ENCODE results near the gene SKOR1.

SKOR1 gene

DNA sequence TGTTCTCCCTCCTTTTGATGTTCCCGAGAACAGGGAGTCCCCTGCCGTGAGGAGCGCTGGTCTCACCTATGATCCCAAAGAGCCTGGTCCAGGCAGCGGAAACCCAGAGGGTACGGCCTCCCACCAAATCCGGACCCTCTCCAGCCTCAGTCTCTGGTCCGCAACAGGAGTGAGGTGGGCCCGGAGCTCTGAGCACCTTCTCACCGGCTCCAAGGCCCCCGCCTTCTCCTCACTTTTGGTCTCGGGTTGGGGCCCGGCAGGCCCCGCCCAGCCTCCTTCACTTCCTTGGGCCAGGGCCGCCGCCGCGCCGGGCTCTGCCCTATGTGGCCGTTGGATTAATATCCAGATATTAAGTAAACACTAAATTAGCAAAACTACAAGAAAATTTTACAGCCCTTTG lies 5.7 kb upstream of the SKOR1 start:
- DNase-seq, result no peak

DNA sequence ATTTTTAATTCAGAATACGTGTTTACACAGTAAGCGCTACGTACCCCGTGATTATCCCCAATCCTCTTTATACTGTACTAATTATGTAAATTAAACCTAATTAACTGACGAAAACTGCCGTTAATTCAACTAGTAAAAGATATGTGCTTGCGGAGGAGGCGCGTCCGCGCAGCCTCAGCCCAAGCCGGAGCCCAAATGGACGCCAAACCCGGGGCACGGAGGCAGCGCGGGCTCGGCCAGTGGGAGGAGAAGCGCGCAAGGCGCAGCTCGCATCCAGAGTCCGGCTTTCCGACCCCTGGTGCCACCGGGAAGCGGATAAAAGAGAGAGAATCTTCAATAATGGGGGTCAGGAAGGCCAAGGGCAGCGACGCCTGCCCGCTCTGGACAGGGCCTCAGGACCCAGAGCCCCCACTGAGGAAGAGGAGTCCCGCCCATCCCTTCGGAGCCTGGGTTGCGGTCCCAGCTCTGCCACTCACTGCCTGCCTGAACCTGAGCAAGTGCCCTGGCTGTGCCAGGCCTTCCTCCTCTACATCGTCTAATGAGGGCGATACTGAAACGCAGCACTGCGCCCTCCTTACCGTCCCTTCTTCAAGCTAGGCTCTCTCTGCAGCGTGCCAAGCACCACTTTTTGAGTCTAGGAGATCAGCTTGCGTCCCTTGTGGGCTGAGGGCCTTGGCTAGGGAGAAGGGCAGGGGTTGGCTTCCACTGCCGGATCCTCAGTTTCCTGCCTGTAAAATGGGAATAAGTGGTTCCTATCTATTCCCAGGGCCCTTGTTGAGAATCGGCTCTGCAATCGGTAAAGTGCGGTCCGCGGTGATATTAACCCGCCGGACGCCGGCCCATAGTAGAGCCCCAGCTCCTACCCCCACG lies 5.0 kb upstream of the SKOR1 start:
- no peak for DNase-seq

DNA sequence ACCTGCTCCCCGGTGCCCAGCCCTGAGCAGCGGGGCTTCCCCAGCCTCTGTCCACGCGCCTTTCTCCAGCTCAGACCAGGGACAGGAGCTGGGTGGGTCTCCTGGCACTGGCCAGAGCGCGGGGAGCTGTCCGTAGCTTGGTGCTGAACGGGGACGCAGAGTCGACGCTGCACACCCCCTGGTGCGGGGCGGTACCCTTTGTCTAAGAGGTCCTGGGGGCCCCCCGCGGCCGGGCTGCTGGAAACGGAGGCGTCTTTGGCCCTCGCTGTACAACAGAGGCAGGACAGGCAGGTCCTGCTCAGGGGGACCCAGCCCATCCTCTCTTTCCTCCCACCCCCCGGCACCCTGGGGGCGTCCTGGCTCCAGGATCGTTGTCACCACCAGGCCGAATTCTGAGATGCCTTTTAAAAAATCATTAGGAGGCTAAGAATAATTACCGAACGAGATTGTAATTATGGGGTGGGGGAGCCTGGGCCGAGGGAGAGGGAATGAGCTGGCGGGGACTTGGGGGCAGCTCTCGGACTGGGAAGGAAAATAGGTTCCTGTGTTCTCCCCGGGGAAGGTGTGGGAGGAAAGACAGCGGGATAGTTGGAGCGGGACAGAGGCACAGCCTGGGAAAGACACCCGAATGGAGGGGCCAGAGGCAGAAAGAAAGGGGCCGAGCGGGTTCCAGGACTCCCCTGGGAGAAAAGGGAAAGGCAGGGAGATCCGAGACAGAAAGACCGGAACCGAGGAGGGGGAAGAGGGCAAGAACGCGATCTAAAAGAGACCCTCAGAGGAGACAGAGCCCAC lies 4.1 kb upstream of the SKOR1 start:
- DNase-seq, result no peak

GRCh38 chr15:67821784-67822440 lies 3.4 kb upstream of the SKOR1 start:
- no peak for DNase-seq

- DNase-seq, result no peak
Observed at GRCh38 chr15:67822537-67823313, 2.6 kb upstream of the SKOR1 start.

DNA sequence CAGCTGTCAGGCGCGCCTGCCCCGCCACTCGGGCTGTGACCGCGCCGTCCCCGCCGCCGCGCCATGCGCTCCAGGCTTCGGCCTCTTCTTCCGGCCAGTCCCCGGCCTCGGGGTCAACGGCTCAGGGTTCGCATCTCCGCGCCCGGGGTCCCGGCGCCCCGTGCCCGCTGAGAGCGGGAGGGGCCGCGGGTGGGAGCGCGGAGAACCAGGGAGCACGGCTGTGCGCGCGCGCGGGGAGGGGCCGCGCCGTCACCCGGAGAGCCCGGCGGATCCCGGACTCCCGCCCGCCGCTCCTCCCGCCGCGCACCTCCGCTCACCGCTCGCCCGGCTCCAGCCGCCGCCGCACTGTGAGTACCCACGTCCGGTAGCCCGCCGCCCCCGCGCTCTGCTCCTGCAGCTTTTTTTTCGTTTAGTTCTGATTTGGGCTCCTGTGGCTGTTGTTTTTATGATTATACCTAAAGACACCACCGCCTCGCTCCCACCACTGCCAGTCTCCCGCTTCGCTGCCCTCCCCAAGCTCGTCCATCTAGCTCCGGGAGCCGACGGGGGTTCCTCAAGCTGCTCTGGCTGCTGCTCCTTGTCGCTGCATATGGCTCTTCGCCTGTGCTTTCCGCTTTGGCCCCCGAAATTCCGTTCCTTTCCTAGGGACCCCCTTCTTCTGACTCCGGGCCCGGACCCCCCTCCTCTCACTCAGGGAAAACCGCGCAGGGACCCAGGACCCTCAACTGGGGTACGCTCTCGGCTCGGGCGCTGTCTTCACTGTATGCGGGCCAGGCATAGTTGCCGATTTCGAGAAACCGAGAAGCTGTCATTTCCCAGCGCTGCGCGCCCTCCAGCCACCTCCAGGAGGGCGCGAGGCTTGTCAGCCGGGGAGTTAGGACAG lies 1.8 kb upstream of the SKOR1 start:
- no peak for DNase-seq

DNA sequence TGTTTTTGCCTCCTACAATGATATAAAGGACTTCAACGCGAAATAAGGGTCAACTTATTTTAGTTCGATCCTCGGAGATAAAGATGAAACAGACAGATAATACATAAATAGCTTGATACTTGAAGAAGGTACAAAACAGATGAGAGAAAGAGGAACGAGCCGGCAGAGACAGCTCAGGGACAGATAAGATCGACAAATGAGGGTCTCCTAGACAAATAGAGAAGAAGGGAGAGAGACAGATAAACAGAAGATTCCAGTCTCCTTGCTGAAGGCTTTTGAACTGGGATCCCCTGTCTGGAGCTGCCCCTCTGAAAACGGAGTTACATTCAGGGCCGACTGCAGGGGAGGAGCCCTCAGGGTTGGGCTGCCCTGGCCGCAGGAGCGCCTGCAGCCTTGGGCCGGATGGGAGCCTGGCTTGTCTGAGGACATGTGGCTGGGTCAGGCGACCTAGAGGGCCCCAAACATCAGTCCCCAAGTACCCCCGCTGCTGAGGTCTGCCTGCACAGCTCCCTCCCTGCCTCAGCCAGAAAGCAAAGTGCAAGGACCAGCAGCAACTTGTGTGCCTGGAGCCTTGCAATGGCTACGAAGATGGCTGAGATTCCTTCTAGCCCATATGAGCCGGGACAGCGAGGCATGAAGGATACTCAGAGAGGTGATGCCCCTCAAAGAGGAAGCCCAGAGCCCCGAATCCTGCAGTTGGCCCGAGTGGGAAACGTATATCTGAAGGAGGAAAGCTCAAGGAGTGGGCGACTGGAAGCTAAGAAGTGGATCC lies 926 bp upstream of the SKOR1 start:
- no peak for DNase-seq

GRCh38 chr15:67825881-67826716 lies 790 bp downstream of the SKOR1 start:
- no peak for DNase-seq

- no peak for DNase-seq
Observed at GRCh38 chr15:67826717-67827561, 1.6 kb downstream of the SKOR1 start.

GRCh38 chr15:67827562-67828277 lies 2.4 kb downstream of the SKOR1 start:
- DNase-seq, result no peak

DNA sequence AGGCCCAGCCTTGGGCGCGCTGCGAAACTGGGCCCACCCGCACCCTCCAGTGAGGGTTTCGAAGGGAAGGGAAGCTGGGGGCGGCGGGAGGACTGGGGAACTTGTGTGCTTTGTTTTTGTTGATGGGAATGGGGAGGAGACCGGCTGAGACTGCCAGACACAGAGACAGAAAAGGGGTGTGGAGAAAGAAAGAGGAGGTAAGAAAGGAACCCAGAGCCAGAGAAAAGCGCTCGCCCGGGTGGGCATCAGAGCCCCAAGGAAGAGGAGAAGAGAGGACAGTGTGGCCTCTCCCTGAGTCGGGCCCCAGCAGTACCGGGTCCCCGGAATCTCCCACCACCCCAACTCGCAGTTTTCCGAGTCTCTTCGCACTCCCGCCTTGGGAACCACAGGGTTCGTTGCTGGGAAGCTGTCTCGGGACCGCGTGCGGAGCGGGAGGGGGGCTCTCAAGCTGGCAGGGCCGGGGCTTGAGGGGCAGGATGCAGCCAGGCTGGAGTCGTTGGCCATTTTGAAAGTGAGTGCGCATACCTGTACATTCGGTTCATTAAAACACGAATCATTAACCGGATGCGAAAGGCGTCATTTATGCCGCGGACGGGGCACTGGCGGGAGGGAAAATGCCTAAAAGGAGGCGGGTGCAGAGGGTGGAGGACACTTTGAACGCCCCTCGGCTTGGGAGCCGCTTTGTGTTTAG lies 3.1 kb downstream of the SKOR1 start:
- no peak for DNase-seq

DNA sequence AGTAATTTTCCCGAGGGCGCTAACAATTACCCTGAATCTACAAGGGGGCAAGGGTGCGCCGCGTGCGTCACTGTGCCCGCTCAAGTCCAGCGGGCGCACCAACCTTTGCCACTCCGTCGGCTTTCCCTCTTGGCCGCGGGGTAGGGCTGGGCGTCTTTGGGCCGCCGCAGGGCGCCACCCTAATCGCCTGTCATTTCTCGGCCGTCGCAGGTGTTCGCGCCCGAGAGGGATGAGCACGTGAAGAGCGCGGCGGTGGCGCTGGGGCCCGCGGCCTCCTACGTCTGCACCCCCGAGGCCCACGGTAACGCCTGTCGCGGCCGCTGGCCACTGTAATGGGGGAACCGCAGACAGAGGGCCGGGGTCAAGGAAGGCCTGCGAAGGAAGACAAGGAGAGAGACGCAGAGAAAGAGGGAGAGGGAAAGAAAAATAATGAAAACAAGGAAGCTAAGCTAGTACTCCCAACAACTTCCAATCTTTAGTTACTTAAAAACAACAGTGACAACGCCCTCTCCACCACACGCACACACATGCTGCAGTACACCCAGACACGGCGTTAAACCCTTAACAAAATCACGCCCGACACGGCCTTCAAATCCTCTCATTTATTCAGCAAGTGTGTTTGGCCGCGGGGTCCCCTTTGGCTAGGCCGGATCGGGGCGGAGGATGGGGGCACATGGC lies 3.8 kb downstream of the SKOR1 start:
- no peak for DNase-seq

- no peak for DNase-seq
Observed at GRCh38 chr15:67829647-67830504, 4.6 kb downstream of the SKOR1 start.

DNA sequence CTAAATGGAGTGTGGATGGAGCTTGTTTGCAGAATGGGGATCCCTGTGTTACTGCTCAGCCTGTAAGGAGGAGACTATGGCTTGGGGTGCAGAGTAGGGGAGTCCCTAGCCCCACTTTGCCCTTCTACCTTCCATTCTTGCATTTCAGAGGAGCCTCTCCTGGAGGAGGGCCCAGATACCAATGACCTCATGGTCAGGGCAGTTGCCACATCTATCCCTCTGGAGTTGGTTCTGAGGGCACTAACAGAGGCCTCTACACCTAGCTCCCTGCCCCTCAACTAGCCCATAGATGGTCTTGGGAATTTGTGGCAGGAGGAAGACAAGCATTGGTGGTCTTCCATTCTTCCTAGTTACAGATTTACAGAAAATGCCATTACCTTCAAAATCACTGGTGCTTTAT lies 6.1 kb downstream of the SKOR1 start:
- DNase-seq, result no peak

DNA sequence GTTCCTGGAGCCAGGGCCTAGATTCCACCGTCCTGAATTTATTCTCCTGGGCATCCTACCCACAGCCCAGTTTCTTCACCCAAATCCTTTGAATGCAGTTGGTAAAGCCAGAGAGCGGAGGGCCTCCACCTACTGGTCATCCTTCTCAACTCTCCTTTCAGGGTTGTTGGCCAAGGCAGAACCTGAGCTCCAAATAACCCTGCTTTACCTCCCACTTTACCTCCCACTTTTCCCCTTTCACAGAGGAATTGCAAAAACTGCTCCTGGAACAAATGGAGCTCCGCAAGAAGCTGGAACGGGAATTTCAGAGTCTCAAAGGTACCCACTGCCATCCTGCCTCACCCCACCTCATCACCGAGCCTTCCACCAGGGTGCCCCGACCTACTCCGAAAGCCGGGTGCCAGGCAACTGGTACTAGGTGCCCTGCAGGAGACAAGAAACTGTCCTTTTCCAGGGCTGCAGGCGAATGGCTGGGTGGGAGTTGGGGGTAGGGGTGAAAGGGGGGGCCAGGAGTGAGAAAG lies 6.8 kb downstream of the SKOR1 start:
- no peak for DNase-seq
